Tibial nerve (tissue), 4 donors: ENCODE data around the gene TDP1. TPM values are rescaled to one million over a fixed set of nuclear protein-coding genes. Genes with fewer than 3 reads are reported as not detected.

Source experiments
- DNase-seq, 2 donors: peaks; one replicate each; pipeline ENCODE4 v3.0.0-alpha.2; 2019; ENCODE audit warnings: low spot score in 2 of 2
- H3K27ac ChIP-seq, 4 donors: fragments of 200-600 bp; sonication (generic) in 3 of 4; one replicate each; pipeline ENCODE4 v1.5.1; 2017 to 2019; ENCODE audit warnings: mild to moderate bottlenecking in 1 of 4
- H3K27me3 ChIP-seq, 2 donors: fragments of 200-600 bp; sonication (generic) in 1 of 2; one replicate each; pipeline versions ENCODE4 v1.5.1 to v1.6.0; 2017 to 2019
- H3K36me3 ChIP-seq, 3 donors: fragments of 200-600 bp; sonication (generic); one replicate each; pipeline ENCODE4 v1.5.1; 2018 to 2019
- H3K4me1 ChIP-seq, 4 donors: fragments of 200-600 bp; sonication (generic) in 3 of 4; one replicate each; pipeline ENCODE4 v1.5.1; 2017 to 2019
- H3K4me3 ChIP-seq, 4 donors: fragments of 200-600 bp; sonication (generic) in 3 of 4; one replicate each; pipeline ENCODE4 v1.5.1; 2017 to 2019; ENCODE audit warnings: mild to moderate bottlenecking in 1 of 4, moderate library complexity in 1 of 4
- H3K9me3 ChIP-seq, 4 donors: fragments of 200-600 bp; sonication (generic) in 3 of 4; one replicate each; pipeline ENCODE4 v1.5.1; 2017 to 2019
- EP300 ChIP-seq, 2 donors: sonication (generic); formaldehyde crosslinking; IDR thresholded peaks; one replicate each; pipeline ENCODE4 v1.6.1; 2017; ENCODE audit warnings: antibody characterized with exemption in 2 of 2, mild to moderate bottlenecking in 1 of 2
- POLR2A ChIP-seq, 2 donors: fragments of 450-650 bp; IDR thresholded peaks; one replicate each; pipeline ENCODE4 v1.6.1; 2017; ENCODE audit warnings: antibody characterized with exemption in 2 of 2, mild to moderate bottlenecking in 2 of 2, moderate library complexity in 2 of 2
- WGBS, 2 donors: methylation state at CpG; one replicate each; pipeline ENCODE4 v1.1.5; 2018; 5-methylcytosine and 5-hydroxymethylcytosine counted together
- total RNA-seq, 4 donors: library from RNA; depleted of rRNA; stranded (reverse); fragments of >200 nt; gene quantifications; one replicate each; pipeline ENCODE4 v1.1.0, GENCODE V29; 2016
- TF ChIP-seq, protein P1 (sequence below), 5 experiments: fragments of 200-600 bp in 3 of 5; fragments of 450-650 bp in 2 of 5; sonication (generic) in 3 of 5; IDR thresholded peaks; one replicate each; pipeline ENCODE4 v1.5.1; 2016 to 2019; ENCODE audit warnings: antibody characterized with exemption in 5 of 5, mild to moderate bottlenecking in 3 of 5, moderate library complexity in 2 of 5

Gene TDP1
- 1 to 10 TPM; 5.9 to 9.0 (median 6.5) TPM for total RNA-seq

DNA sequence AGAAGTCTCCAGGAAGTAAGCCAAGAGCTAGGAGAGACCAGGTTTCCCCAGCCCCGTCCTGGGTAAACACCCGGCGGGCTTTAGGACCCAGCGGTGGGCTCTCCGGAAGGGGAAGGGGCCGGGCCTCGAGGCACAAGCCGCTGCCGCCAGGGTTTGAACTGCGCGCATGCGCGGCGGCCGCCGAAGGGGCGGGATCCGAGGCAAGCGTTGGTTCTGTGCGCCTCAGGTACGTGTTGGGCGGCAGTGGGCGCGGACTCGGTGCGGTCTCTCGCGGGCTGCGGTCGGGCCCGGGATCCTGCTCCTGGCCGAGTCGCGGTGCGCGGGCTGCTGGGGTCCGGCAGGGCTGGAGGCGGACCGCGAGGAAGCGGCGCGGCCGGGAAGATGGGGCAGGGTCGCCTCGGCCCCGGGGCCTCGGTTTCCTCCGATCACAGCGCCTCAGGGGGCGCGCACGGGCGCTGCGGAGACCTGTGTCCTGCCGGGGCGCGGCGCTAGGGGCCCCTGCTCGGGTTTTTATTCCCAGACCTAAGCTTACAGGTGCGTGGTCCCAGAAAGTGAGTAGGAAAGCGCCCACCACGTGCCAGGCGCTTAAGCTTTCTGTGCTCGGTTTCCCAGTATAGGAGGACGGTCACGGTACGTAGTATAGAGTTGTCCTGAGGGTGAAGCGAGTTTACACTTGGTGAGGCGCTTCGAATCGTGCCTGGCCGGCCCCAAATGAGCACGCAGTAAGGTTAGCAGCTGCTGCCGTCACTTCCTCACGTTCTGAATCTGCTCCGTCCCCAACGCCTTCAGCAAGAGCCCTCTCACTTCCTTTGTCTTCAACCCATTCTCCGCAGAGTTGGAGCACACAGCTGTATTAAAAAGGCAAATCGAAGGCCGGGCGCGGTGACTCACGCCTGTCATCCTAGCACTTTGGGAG, at the start of gene TDP1:
Gene TDP1 (plus strand): TSS at position 183 of the 916 bp plus-strand sequence. CDS start 7,188 bp downstream, outside the sequence.
- Histone ChIP-seq H3K36me3 (peaks cover 0 to 11% (median 0%) of the 10 kb centered on the region in 3 donors), H3K4me1 (peaks cover 0 to 26% (median 11%) of the 10 kb centered on the region in 4 donors), H3K9me3 (no peaks in the 10 kb centered on the region), H3K4me3 (peak within 1 kb of the TSS; percentile 64 to 94 (median 78)), H3K27me3 (no peaks in the 10 kb centered on the region), H3K27ac (peak within 1 kb of the TSS in 3 of 4 donors; percentile 87 to 97 (median 94))
- 0 to 1% methylated on average over 38 to 41 of the region's 84 CpGs for WGBS, 2 donors
- TF ChIP-seq POLR2A (IDR thresholded peaks at IDR 0.05): peak; percentile 51 to 60
- peak; percentile 86 to 87 for TF ChIP-seq EP300 (IDR thresholded peaks at IDR 0.05)
- TF ChIP-seq, protein P1, sequence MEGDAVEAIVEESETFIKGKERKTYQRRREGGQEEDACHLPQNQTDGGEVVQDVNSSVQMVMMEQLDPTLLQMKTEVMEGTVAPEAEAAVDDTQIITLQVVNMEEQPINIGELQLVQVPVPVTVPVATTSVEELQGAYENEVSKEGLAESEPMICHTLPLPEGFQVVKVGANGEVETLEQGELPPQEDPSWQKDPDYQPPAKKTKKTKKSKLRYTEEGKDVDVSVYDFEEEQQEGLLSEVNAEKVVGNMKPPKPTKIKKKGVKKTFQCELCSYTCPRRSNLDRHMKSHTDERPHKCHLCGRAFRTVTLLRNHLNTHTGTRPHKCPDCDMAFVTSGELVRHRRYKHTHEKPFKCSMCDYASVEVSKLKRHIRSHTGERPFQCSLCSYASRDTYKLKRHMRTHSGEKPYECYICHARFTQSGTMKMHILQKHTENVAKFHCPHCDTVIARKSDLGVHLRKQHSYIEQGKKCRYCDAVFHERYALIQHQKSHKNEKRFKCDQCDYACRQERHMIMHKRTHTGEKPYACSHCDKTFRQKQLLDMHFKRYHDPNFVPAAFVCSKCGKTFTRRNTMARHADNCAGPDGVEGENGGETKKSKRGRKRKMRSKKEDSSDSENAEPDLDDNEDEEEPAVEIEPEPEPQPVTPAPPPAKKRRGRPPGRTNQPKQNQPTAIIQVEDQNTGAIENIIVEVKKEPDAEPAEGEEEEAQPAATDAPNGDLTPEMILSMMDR (IDR thresholded peaks at IDR 0.05): peak in 1 of 5 experiments; percentile 58
- peak; percentile 85 to 92 for DNase-seq

DNA sequence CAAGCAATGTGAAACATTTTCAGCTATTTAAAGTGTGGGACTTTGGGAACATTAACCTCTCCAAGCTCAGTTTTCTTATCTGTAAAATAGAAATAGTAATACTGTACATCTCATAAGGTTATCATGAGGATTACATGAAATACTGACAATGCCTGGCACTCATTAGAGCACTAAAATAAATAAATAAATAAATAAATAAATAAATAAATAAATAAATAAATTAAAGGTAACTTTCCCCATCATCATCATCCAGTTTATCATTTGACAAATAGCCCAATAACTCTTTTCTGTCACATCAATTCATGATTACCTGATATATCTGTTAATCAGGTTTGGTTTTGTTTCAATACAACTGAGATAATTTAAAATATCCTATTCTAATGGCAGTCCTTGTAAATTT, 49.7 kb upstream of the TDP1 start:
- peaks cover 0 to 5% (median 0%) of the 10 kb centered on the region in 4 donors for H3K4me1 ChIP-seq
- H3K27me3 ChIP-seq: no peaks in the 10 kb centered on the region
- H3K4me3 ChIP-seq: no peak overlapping the region
- H3K9me3 ChIP-seq: no peaks in the 10 kb centered on the region
- DNase-seq: no peak
- H3K36me3 ChIP-seq: no peaks in the 10 kb centered on the region
- TF ChIP-seq POLR2A (IDR thresholded peaks at IDR 0.05) (no peak), EP300 (IDR thresholded peaks at IDR 0.05) (no peak)
- TF ChIP-seq, protein P1 (IDR thresholded peaks at IDR 0.05): no peak
- H3K27ac ChIP-seq: no peak overlapping the region

DNA sequence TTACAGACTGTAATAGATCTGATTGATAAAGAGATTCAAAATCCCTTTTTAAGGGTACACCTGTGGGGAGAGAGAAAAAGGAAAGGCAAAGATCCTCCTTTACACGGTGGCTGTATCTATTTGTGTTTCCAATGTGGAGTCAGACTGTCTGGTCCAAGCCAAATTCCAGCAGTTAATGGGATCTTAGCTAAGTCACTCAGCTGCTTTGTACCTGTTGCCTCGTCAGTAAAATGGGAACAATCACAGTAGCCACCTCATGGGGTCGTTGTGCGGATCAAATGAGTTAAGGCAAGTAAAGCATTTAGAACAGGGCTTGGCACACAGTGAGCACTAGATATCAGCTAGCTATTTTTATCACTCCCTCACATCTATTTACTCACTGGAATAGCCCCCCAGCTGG, 48.1 kb upstream of the TDP1 start:
- H3K36me3 ChIP-seq: no peaks in the 10 kb centered on the region
- H3K27ac ChIP-seq: no peak overlapping the region
- H3K4me1 ChIP-seq: peaks cover 0 to 22% (median 0%) of the 10 kb centered on the region in 4 donors
- no peak overlapping the region for H3K4me3 ChIP-seq
- no peaks in the 10 kb centered on the region for H3K27me3 ChIP-seq
- 85 to 92% methylated on average over 4 of the region's 4 CpGs for WGBS, 2 donors
- H3K9me3 ChIP-seq: no peaks in the 10 kb centered on the region
- TF ChIP-seq POLR2A (IDR thresholded peaks at IDR 0.05) (no peak), EP300 (IDR thresholded peaks at IDR 0.05) (no peak)
- TF ChIP-seq, protein P1 (IDR thresholded peaks at IDR 0.05): no peak
- DNase-seq: no peak

DNA sequence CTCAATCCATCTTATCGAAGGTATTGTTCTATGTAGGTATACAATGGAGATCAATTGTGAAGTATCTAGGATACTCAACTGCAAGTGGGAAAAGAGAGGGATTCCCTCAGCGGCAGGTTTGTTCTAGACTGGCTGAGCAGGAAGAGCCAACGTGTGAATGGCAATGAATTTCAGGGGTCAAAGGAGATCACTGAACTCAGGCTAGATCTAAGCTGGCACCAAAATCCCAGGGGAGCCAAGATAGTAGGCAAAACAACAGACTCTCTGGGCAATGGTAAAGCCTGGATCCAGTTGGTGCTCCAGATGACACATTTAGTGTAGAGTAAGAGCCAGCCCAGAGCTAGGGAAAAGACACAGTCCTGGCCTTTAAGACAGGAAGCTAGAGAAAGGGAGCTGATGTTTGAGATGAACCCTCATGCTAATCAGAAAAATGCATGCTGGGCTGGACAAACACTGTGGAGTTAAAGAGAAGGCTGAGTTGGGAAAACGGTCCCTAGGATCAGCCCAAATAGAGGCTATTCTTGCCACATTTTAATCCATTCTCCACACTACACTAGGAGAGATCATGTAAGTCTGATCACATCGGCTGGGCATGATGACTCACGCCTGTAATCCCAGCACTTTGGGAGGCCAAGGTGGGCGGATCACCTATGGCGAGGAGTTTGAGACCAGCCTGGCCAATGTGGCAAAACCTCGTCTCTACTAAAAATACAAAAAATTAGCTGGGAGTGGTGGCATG, 46.8 kb upstream of the TDP1 start:
- no peaks in the 10 kb centered on the region for H3K9me3 ChIP-seq
- no peak for TF ChIP-seq POLR2A (IDR thresholded peaks at IDR 0.05)
- TF ChIP-seq, protein P1 (IDR thresholded peaks at IDR 0.05): no peak
- TF ChIP-seq EP300 (IDR thresholded peaks at IDR 0.05): no peak
- H3K36me3 ChIP-seq: no peaks in the 10 kb centered on the region
- H3K27me3 ChIP-seq: no peaks in the 10 kb centered on the region
- H3K4me1 ChIP-seq: peaks cover 0 to 27% (median 0%) of the 10 kb centered on the region in 4 donors
- H3K27ac ChIP-seq: no peak overlapping the region
- DNase-seq: no peak
- 92% methylated on average over 9 of the region's 9 CpGs for WGBS, 2 donors
- no peak overlapping the region for H3K4me3 ChIP-seq
